SK-N-SH treated with all-trans-retinoic acid at 6 μM for 48 hours (cell line): ENCODE measurements around the gene GID8.

ENCODE experiments used
- ATAC-seq: fragments of 200-7000 bp; cut with Tn5 transposase; 3 replicates; pipeline ENCODE4 v1.9.1; 2020; ENCODE audit warnings: mild to moderate bottlenecking, moderate library complexity
- BACH2 ChIP-seq: fragments of 250-450 bp; sonication (Bioruptor Pico); IDR thresholded peaks from 2 replicates; pipeline ENCODE4 v1.9.0; 2021; ENCODE audit warnings: mild to moderate bottlenecking, borderline replicate concordance
- CREB5 ChIP-seq: fragments of 250-450 bp; sonication (Bioruptor Pico); IDR thresholded peaks from 2 replicates; pipeline ENCODE4 v1.5.1; 2020; ENCODE audit warnings: low read depth, mild to moderate bottlenecking, moderate library complexity
- ESRRG ChIP-seq: fragments of 250-450 bp; sonication (Bioruptor Pico); IDR thresholded peaks from 2 replicates; pipeline ENCODE4 v1.6.1; 2021; ENCODE audit warnings: mild to moderate bottlenecking
- GLIS3 ChIP-seq: fragments of 250-450 bp; sonication (Bioruptor Pico); IDR thresholded peaks from 2 replicates; pipeline ENCODE4 v1.5.0; 2020; ENCODE audit warnings: mild to moderate bottlenecking, moderate library complexity
- ISL1 ChIP-seq: fragments of 250-450 bp; sonication (Bioruptor Pico); IDR thresholded peaks from 2 replicates; pipeline ENCODE4 v2.1.2; 2022; ENCODE audit warnings: mild to moderate bottlenecking, moderate library complexity
- POU6F1 ChIP-seq: fragments of 250-450 bp; sonication (Bioruptor Pico); IDR thresholded peaks from 2 replicates; pipeline ENCODE4 v1.8.0; 2021; ENCODE audit warnings: low read depth, mild to moderate bottlenecking, moderate library complexity, borderline replicate concordance
- SNAI2 ChIP-seq: fragments of 250-450 bp; sonication (Bioruptor Pico); IDR thresholded peaks from 2 replicates; pipeline ENCODE4 v1.5.0; 2020; ENCODE audit warnings: mild to moderate bottlenecking, moderate library complexity
- TCF4 ChIP-seq: fragments of 250-450 bp; sonication (Bioruptor Pico); IDR thresholded peaks from 2 replicates; pipeline ENCODE4 v1.8.0; 2021; ENCODE audit warnings: mild to moderate bottlenecking, moderate library complexity, borderline replicate concordance
- TOX ChIP-seq: fragments of 250-450 bp; sonication (Bioruptor Pico); IDR thresholded peaks from 2 replicates; pipeline ENCODE4 v1.8.0; 2021; ENCODE audit warnings: mild to moderate bottlenecking, moderate library complexity, borderline replicate concordance
- TSHZ2 ChIP-seq: fragments of 250-450 bp; sonication (Bioruptor Pico); IDR thresholded peaks from 2 replicates; pipeline ENCODE4 v1.5.0; 2020; ENCODE audit warnings: mild to moderate bottlenecking, moderate library complexity
- ZFP3 ChIP-seq: fragments of 250-450 bp; sonication (Bioruptor Pico); IDR thresholded peaks from 2 replicates; pipeline ENCODE4 v1.5.0; 2020; ENCODE audit warnings: mild to moderate bottlenecking, moderate library complexity
- ZFP30 ChIP-seq: fragments of 450-650 bp; formaldehyde crosslinking; IDR thresholded peaks from 2 replicates; pipeline ENCODE4 v1.5.0; 2022; ENCODE audit warnings: mild to moderate bottlenecking, moderate library complexity
- ZNF70 ChIP-seq: fragments of 450-650 bp; formaldehyde crosslinking; IDR thresholded peaks from 2 replicates; pipeline ENCODE4 v1.5.0; 2020; ENCODE audit warnings: mild to moderate bottlenecking, moderate library complexity
- ZNF8 ChIP-seq: fragments of 450-650 bp; formaldehyde crosslinking; IDR thresholded peaks from 2 replicates; pipeline ENCODE4 v1.5.0; 2020; ENCODE audit warnings: mild to moderate bottlenecking, moderate library complexity

Gene GID8

GRCh38 chr20:62928246-62928939 is 9.6 kb upstream of the GID8 start (continued):
- TF ChIP-seq ZNF8 (CRISPR knock-in tag) (no peak), TOX (no peak), GLIS3 (CRISPR knock-in tag) (no peak), ZFP3 (CRISPR knock-in tag) (no peak)
- TF ChIP-seq, all 23 proteins: peak for 0

- TF ChIP-seq GLIS3 (CRISPR knock-in tag) (no peak), ZFP3 (CRISPR knock-in tag) (no peak), ISL1 (CRISPR knock-in tag) (no peak)
- ATAC-seq, result no peak
Measured at GRCh38 chr20:62929051-62929538, 8.9 kb upstream of the GID8 start.

GRCh38 chr20:62931464-62931863 is 6.5 kb upstream of the GID8 start:
- TF ChIP-seq ZNF8 (CRISPR knock-in tag), result no peak
- no peak for TF ChIP-seq TSHZ2 (CRISPR knock-in tag)
- TF ChIP-seq TOX, result no peak
- TF ChIP-seq GLIS3 (CRISPR knock-in tag), result no peak
- TF ChIP-seq SNAI2 (CRISPR knock-in tag), result no peak
- TF ChIP-seq POU6F1 (CRISPR knock-in tag), result no peak
- ATAC-seq, result no peak

GRCh38 chr20:62933966-62934365 is 4.0 kb upstream of the GID8 start:
- ATAC-seq, result no peak
- TF ChIP-seq ZFP30 (CRISPR knock-in tag) (no peak), POU6F1 (CRISPR knock-in tag) (no peak), TSHZ2 (CRISPR knock-in tag) (no peak), ZFP3 (CRISPR knock-in tag) (no peak), ZNF70 (no peak), GLIS3 (CRISPR knock-in tag) (no peak), TOX (no peak), ZNF8 (CRISPR knock-in tag) (no peak), BACH2 (CRISPR knock-in tag) (no peak), TCF4 (CRISPR knock-in tag) (no peak), ESRRG (no peak), CREB5 (CRISPR knock-in tag) (no peak)
